Measurements from ENCODE around the gene BCL2L12.

DNA sequence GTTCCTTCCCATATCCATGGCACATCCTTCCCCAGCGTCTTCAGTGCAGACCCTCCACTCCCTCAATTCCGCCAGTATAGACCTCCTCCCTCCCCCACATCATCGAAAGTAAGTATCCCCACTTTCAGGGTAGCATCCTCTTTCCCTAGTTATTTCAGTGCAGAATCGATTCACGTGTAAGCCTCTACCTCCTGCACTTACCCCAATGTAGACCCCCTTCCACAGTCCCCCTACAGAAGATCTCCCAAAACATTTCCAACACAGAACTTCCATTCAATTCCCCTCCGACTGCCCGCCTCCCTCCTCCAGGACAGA, 740 bp upstream of the BCL2L12 start:
- TF ChIP-seq ELF4 (IDR thresholded peaks at IDR 0.05): no peak
- no peak for TF ChIP-seq SUZ12 (IDR thresholded peaks at IDR 0.05)
- no peak for TF ChIP-seq ZNF384 (IDR thresholded peaks at IDR 0.05)
- TF ChIP-seq L3MBTL2 (conservative IDR thresholded peaks at IDR 0.05): no peak
- no peak for TF ChIP-seq HDGF (IDR thresholded peaks at IDR 0.05; ENCODE audit: borderline replicate concordance)
- no peak for TF ChIP-seq BHLHE40 (IDR thresholded peaks at IDR 0.05; ENCODE audit: borderline replicate concordance)
- TF ChIP-seq, protein P1, sequence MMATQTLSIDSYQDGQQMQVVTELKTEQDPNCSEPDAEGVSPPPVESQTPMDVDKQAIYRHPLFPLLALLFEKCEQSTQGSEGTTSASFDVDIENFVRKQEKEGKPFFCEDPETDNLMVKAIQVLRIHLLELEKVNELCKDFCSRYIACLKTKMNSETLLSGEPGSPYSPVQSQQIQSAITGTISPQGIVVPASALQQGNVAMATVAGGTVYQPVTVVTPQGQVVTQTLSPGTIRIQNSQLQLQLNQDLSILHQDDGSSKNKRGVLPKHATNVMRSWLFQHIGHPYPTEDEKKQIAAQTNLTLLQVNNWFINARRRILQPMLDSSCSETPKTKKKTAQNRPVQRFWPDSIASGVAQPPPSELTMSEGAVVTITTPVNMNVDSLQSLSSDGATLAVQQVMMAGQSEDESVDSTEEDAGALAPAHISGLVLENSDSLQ (IDR thresholded peaks at IDR 0.05): no peak
